ENCODE measurements around the gene PTPRT. TPM values are rescaled to one million over a fixed set of nuclear protein-coding genes. Genes with fewer than 3 reads are reported as not detected.

PTPRT gene
- polyA plus RNA-seq, 1 experiment: not detected

DNA sequence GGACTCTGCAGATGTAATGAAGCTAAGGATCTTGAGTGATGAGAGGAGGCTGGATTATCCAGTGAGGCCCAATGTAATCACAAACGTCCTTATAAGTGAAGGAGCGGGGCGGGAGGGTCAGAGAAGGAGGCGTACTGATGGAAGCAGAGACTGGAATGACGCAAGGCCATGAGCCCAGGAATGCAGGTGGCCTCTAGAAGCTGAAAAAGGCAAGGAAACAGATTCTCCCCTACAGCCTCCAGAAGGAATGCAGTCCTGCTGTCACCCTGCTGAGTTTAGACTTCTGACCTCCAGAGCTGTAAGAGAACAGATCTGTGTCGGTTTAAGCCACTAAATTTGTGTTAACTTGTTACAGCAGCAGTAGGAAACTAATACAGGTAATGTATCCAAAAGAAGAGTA is 227.9 kb downstream of the PTPRT start:
- Histone ChIP-seq H3K4me3 (ENCODE audit: low read depth, low read length) (no peak overlapping the region), H3K36me3 (ENCODE audit: control insufficient read depth, insufficient read depth, low read length) (no peaks in the 10 kb centered on the region), H3K27me3 (ENCODE audit: control insufficient read depth, insufficient read depth, low read length) (no peaks in the 10 kb centered on the region)
- ChIA-PET CTCF (no interaction called here), POLR2A (no interaction called here)
- no peak for DNase-seq (ENCODE audit: low read depth)
- TF ChIP-seq CTCF (IDR thresholded peaks at IDR 0.05; ENCODE audit: insufficient read depth, low read depth, low read length): no peak

DNA sequence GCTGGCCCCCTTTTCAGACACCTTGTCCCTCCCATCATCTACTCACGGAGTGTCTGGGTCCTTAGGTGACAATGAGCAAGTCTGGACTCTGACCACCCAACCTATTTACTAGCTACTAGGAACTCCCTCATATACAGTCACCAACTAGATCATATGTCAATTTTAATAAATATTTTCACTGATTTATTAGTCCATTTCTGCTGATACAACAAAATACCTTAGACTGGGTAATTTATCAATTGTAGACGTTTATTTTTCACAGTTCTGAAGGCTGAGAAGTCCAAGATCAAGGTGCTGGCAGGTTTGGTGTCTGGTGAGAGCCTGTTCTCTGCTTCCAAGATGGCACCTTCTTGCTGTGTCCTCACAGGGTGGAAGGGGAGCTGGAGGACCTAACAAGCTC is 229.7 kb downstream of the PTPRT start:
- Histone ChIP-seq H3K27me3 (ENCODE audit: control insufficient read depth, insufficient read depth, low read length) (no peaks in the 10 kb centered on the region), H3K36me3 (ENCODE audit: control insufficient read depth, insufficient read depth, low read length) (no peaks in the 10 kb centered on the region), H3K4me3 (ENCODE audit: low read depth, low read length) (no peak overlapping the region)
- no peak for TF ChIP-seq CTCF (IDR thresholded peaks at IDR 0.05; ENCODE audit: insufficient read depth, low read depth, low read length)
- ChIA-PET POLR2A (no interaction called here), CTCF (interaction anchor here (0.7 kb wide), 1 partner anchor 15 kb away, joined by 3 read pairs; no protein-coding TSS in a partner anchor)
- no peak for DNase-seq (ENCODE audit: low read depth)

DNA sequence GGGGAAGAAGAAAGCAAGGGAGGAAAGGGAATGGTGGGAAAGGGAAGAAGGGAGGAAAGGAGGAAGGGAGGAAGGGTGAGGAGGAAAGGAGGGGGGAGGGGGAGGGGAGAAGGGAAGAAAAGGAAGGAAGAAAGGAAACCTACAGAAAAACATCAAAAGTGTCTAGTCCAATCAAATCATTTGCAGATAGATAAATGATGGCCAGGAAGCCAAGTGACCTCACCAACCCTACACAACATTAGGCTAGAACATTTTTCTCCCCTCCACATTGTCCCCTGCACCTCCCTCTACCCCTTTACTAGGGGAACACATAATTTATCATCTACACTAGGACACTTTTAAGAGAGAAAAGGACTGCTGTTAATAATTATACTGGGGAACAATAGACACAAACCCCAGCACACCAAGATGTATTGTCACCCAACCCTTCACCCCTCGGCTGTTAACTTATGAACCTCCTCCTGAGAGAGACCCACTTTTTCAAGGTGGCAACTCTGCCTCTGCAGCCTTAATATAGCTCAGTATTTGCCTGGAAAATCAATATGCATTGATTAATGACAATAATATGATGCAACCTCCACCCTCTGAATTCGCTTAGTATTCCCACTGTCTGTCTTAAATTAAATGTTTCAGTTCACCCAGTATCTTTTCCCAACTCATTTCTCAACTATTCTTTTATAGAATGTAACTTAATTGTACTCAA is 231.2 kb downstream of the PTPRT start:
- TF ChIP-seq CTCF (IDR thresholded peaks at IDR 0.05; ENCODE audit: insufficient read depth, low read depth, low read length): no peak
- ChIA-PET POLR2A (no interaction called here), CTCF (no interaction called here)
- DNase-seq (ENCODE audit: low read depth): no peak
- H3K4me3 ChIP-seq (ENCODE audit: low read depth, low read length): no peak overlapping the region
- no peaks in the 10 kb centered on the region for H3K27me3 ChIP-seq (ENCODE audit: control insufficient read depth, insufficient read depth, low read length)
- no peaks in the 10 kb centered on the region for H3K36me3 ChIP-seq (ENCODE audit: control insufficient read depth, insufficient read depth, low read length)

DNA sequence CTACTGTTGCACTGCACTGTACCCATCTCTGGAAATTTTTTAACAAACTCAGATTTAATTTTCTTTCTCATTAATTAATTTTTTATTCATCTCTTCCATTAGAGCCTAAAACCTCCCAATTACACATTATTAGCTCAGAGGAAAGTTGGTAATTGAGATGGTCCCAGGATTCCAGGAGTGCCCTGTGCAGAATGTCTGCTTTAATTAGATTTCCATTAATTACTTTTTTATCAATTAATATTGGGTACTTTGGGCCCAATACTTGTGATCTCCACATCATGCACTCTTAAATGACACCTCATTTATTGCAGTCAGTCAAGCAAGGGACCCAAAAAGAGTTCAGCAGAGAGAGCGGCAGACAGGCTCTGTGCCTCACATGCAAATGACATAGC is 232.0 kb downstream of the PTPRT start:
- CTCF ChIA-PET: no interaction called here
- POLR2A ChIA-PET: no interaction called here
- TF ChIP-seq CTCF (IDR thresholded peaks at IDR 0.05; ENCODE audit: insufficient read depth, low read depth, low read length): no peak
- H3K27me3 ChIP-seq (ENCODE audit: control insufficient read depth, insufficient read depth, low read length): no peaks in the 10 kb centered on the region
- no peak overlapping the region for H3K4me3 ChIP-seq (ENCODE audit: low read depth, low read length)
- H3K36me3 ChIP-seq (ENCODE audit: control insufficient read depth, insufficient read depth, low read length): no peaks in the 10 kb centered on the region
- no peak for DNase-seq (ENCODE audit: low read depth)

DNA sequence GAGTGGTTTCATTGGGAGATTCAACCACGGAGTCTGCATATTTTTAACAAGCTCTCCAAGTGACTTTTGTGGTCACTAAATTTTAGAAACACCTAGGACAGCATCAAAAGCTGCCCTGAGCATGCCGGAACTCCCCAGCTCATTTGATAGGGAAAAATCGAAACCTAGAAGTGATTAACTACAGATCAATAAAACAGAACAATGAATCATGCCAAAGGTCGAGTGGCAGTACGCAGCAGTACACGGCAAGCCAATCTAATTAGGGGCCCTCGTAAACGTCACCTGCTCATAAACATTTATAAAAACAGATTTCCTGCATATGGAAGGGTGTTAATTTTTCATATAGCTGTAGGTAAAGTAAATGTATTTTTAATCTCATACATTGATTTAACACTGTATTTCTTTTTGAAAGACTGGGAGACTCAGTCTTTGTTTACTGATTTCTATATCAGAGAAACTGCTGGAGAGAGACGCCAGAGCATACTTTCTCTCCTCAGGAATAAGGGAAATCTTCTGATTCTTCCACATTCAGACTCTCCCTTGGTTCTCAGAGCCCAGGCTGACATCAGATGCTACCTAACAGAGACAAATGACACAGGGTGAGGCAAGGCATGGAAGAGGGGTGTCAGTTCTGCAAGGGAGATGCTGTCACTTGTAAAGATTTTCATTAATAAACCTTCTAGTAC is 232.5 kb downstream of the PTPRT start:
- Histone ChIP-seq H3K36me3 (ENCODE audit: control insufficient read depth, insufficient read depth, low read length) (no peaks in the 10 kb centered on the region), H3K4me3 (ENCODE audit: low read depth, low read length) (no peak overlapping the region), H3K27me3 (ENCODE audit: control insufficient read depth, insufficient read depth, low read length) (no peaks in the 10 kb centered on the region)
- DNase-seq (ENCODE audit: low read depth): no peak
- POLR2A ChIA-PET: no interaction called here
- CTCF ChIA-PET: no interaction called here
- TF ChIP-seq CTCF (IDR thresholded peaks at IDR 0.05; ENCODE audit: insufficient read depth, low read depth, low read length): no peak

Data from BJ (cell line).